Mammary microvascular endothelial cell (primary cell): ENCODE data around the gene KLRK1. TPM values are rescaled to one million over a fixed set of nuclear protein-coding genes. Genes with fewer than 3 reads are reported as not detected.

Experiments
- total RNA-seq: library from RNA; depleted of rRNA; stranded (reverse); fragments of >200 nt; gene quantifications from 2 replicates; pipeline ENCODE4 v1.2.3, GENCODE V29; 2015

Gene KLRK1
- not detected in 2 replicates for total RNA-seq

DNA sequence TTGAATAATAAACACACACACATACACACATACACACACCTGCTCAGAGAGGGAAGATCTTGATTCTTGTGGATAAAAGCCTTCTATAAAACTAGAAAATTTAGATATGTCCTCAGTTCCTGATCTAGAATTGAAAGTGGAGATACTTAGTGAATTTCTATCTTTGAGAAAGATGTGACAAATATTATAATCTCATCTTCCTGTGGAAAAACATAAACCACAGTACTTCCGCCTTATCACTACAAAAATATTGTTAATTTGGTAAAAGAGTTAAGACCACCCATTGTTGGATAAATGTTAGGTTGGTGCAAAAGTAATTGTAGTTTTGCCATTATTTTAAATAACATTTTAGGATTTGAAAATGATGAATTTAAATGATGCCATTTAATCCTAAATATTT, at the start of gene KLRK1:
KLRK1 (minus strand) TSS at position 138 of the 400 bp plus-strand sequence. CDS start 1,231 bp downstream, outside the sequence.

DNA sequence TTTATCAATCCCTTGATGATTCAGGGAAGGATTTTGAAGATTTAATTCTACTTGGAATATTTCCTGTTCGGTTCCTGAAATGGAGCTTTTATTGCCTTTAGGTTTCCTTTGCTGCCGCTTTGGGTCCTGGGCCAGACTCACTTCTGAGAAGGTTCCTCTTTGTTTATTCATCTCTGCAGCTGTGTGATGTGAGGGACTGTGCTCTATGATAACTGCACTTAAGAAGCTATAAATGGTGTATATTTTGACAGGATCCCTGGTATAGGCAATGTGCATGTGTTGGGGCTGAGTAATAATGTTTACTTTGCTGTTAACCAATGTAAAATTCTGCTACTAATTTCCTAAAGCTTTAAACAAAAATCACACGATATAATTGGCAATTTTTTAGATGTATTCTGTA, 46.0 kb upstream of the KLRK1 start, which contains the start of gene KLRC2:
KLRC2 (minus strand) TSS at position 195 of the 400 bp plus-strand sequence; CDS start at position 171, 24 bp downstream.

DNA sequence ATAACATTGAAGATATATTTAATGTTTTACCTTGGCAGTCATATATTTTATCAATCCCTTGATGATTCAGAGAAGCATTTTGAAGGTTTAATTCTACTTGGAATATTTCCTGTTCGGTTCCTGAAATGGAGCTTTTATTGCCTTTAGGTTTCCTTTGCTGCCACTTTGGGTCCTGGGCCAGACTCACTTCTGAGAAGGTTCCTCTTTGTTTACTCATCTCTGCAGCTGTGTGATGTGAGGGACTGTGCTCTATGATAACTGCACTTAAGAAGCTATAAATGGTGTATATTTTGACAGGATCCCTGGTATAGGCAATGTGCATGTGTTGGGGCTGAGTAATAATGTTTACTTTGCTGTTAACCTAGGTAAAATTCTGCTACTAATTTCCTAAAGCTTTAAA, 30.5 kb upstream of the KLRK1 start, which contains the start of gene KLRC3:
KLRC3 (minus strand) TSS at position 262 of the 400 bp plus-strand sequence; CDS start at position 217, 45 bp downstream.

DNA sequence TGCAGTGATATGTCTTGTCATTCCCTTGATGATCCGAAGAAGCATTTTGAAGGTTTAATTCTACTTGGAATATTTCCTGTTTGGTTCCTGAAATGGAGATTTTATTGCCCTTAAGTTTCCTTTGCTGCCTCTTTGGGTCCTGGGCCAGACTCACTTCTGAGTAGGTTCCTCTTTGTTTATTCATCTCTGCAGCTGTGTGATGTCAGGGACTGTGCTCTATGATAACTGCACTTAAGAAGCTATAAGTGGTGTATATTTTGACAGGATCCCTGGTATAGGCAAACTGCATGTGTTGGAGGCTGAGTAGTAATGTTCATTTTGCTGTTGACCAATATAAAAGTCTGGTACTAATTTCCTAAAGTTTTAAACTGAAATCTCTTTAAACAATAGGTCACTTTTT, 19.6 kb upstream of the KLRK1 start, which contains the start of gene KLRC4:
KLRC4 (minus strand) TSS at position 366 of the 400 bp plus-strand sequence; CDS start at position 184, 182 bp downstream.

Other genes starting within 250 kb of the KLRK1 start
- gene OLR1, start 217.9 kb downstream of the KLRK1 start, total RNA-seq: not detected in 2 replicates
- not detected in 2 replicates for gene TMEM52B, start 211.0 kb downstream of the KLRK1 start, total RNA-seq
- 27.2 and 29.2 TPM in 2 replicates for gene GABARAPL1, start 177.2 kb downstream of the KLRK1 start, total RNA-seq
- not detected in 2 replicates for gene KLRD1, start 82.2 kb downstream of the KLRK1 start, total RNA-seq
- gene KLRC4, start 19.7 kb upstream of the KLRK1 start, total RNA-seq: not detected in 2 replicates
- not detected in 2 replicates for gene KLRC3, start 30.6 kb upstream of the KLRK1 start, total RNA-seq
- gene KLRC2, start 46.0 kb upstream of the KLRK1 start, total RNA-seq: not detected in 2 replicates
- gene KLRC1, start 63.3 kb upstream of the KLRK1 start, total RNA-seq: not detected in 2 replicates
- gene EIF2S3B, start 115.8 kb upstream of the KLRK1 start, total RNA-seq: 0.59 and 0.67 TPM in 2 replicates
- 21.0 and 21.1 TPM in 2 replicates for gene MAGOHB, start 223.6 kb upstream of the KLRK1 start, total RNA-seq